Natural killer cell (primary cell): ENCODE results near the gene SMIM26. TPM values are rescaled to one million over a fixed set of nuclear protein-coding genes. Genes with fewer than 3 reads are reported as not detected.
"Not testable (repeated sequence)": the region's sequence is repeated elsewhere in the genome, so short reads cannot be mapped to it uniquely, and the experiment has no call there.

Experiments
- ATAC-seq, 3 donors: fragments of 150-1000 bp in 2 of 3; fragments of 200-7000 bp in 1 of 3; cut with Tn5 transposase; 1 replicate in 1 of 3; 2 replicates in 2 of 3; pipeline ENCODE4 v1.10.0; 2021; ENCODE audit warnings: mild to moderate bottlenecking in 2 of 3, moderate library complexity in 2 of 3
- DNase-seq, 2 donors: peaks; one replicate each; pipeline versions ENCODE4 v3.0.0 to v3.0.0-alpha.2; 2013 to 2021; ENCODE audit warnings: mixed read lengths in 1 of 2
- H3K27ac ChIP-seq: one replicate; pipeline ENCODE4 v1.5.1; 2013; ENCODE audit warnings: mild to moderate bottlenecking, low read length
- H3K27me3 ChIP-seq: one replicate; pipeline ENCODE4 v1.6.1; 2013; ENCODE audit warnings: low read length; ENCODE audit not compliant: control insufficient read depth, insufficient read depth
- H3K36me3 ChIP-seq: one replicate; pipeline ENCODE4 v1.6.1; 2013; ENCODE audit warnings: low read length; ENCODE audit not compliant: control insufficient read depth, insufficient read depth
- H3K4me1 ChIP-seq: one replicate; pipeline ENCODE4 v1.6.1; 2013; ENCODE audit warnings: low read length; ENCODE audit not compliant: control insufficient read depth, insufficient read depth
- H3K4me3 ChIP-seq: one replicate; pipeline ENCODE4 v1.5.1; 2013; ENCODE audit warnings: low read length
- H3K9me3 ChIP-seq: one replicate; pipeline ENCODE4 v1.6.1; 2013; ENCODE audit warnings: low read length; ENCODE audit not compliant: control insufficient read depth, insufficient read depth
- H3K27ac Mint-ChIP-seq, 2 donors: one replicate each; pipeline ENCODE4 v1.8.0; 2022; ENCODE audit warnings: mild to moderate bottlenecking in 2 of 2, mixed read lengths in 2 of 2, moderate library complexity in 1 of 2
- H3K27me3 Mint-ChIP-seq, 2 donors: one replicate each; pipeline ENCODE4 v1.8.0; 2022; ENCODE audit warnings: low read depth in 2 of 2, mixed read lengths in 2 of 2
- H3K36me3 Mint-ChIP-seq: one replicate; pipeline ENCODE4 v1.8.0; 2022; ENCODE audit warnings: mixed read lengths
- H3K4me1 Mint-ChIP-seq, 2 donors: one replicate each; pipeline ENCODE4 v1.8.0; 2022; ENCODE audit warnings: mixed read lengths in 2 of 2
- H3K4me3 Mint-ChIP-seq: one replicate; pipeline ENCODE4 v1.8.0; 2022; ENCODE audit warnings: mild to moderate bottlenecking, moderate library complexity, mixed read lengths
- H3K9me3 Mint-ChIP-seq, 2 donors: one replicate each; pipeline ENCODE4 v1.8.0; 2022; ENCODE audit warnings: mixed read lengths in 2 of 2
- WGBS: methylation state at CpG from one replicate; pipeline ENCODE4 v1.1.7; 2013; ENCODE audit warnings: missing lambda C conversion rate; ENCODE audit not compliant: insufficient coverage; 5-methylcytosine and 5-hydroxymethylcytosine counted together
- intact Hi-C: fragments of 100-400 bp; cut with micrococcal nuclease; formaldehyde crosslinking; loops from one replicate; pipeline ENCODE4 v1.14.2; 2022
- total RNA-seq, 4 donors: library from RNA; stranded (reverse); fragments of 120-200 nt in 1 of 4; gene quantifications; one replicate each; pipeline versions ENCODE4 v1.2.3 to v1.2.4, GENCODE V29; 2013 to 2022
- TF ChIP-seq, protein P1 (sequence below): fragments of 200-600 bp; IDR thresholded peaks from one replicate; pipeline ENCODE4 v1.8.0; 2022; ENCODE audit warnings: antibody characterized with exemption

SMIM26 gene
- 10 to 100 TPM; 38.6 to 48.8 (median 40.5) TPM for total RNA-seq
- total RNA-seq (2013): 82.0 TPM

- ATAC-seq: peak; percentile 98 to 99 (median 99)
- H3K4me3 ChIP-seq: peak within 1 kb of the TSS; percentile 59
- under 1% methylated on average over 51 of the region's 51 CpGs for WGBS
- DNase-seq: peak; percentile 90 to 97
- Mint-ChIP-seq H3K27ac (peak within 1 kb of the TSS; percentile 94 to 97), H3K36me3 (no peaks in the 10 kb centered on the region), H3K4me3 (peak within 1 kb of the TSS; percentile 98), H3K27me3 (no peaks in the 10 kb centered on the region), H3K4me1 (peaks cover 15 to 29% of the 10 kb centered on the region in 2 donors), H3K9me3 (no peaks in the 10 kb centered on the region)
- H3K36me3 ChIP-seq: peaks cover 7% of the 10 kb centered on the region
- no peaks in the 10 kb centered on the region for H3K27me3 ChIP-seq
- TF ChIP-seq, protein P1, sequence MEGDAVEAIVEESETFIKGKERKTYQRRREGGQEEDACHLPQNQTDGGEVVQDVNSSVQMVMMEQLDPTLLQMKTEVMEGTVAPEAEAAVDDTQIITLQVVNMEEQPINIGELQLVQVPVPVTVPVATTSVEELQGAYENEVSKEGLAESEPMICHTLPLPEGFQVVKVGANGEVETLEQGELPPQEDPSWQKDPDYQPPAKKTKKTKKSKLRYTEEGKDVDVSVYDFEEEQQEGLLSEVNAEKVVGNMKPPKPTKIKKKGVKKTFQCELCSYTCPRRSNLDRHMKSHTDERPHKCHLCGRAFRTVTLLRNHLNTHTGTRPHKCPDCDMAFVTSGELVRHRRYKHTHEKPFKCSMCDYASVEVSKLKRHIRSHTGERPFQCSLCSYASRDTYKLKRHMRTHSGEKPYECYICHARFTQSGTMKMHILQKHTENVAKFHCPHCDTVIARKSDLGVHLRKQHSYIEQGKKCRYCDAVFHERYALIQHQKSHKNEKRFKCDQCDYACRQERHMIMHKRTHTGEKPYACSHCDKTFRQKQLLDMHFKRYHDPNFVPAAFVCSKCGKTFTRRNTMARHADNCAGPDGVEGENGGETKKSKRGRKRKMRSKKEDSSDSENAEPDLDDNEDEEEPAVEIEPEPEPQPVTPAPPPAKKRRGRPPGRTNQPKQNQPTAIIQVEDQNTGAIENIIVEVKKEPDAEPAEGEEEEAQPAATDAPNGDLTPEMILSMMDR: no peak
- intact Hi-C loops: loop anchor here (1.0 kb wide), 3 partner anchors 21 to 100 kb away; partner anchors contain the start of genes DTD1, DZANK1, POLR3F and SEC23B
- H3K4me1 ChIP-seq: peaks cover 11% of the 10 kb centered on the region
- peak within 1 kb of the TSS; percentile 81 for H3K27ac ChIP-seq
- no peaks in the 10 kb centered on the region for H3K9me3 ChIP-seq
Measured at GRCh38 chr20:18566892-18567738, at the start of gene SMIM26. SMIM26 (plus strand) TSS chr20:18567432; CDS start chr20:18567479, 47 bp downstream.

DNA sequence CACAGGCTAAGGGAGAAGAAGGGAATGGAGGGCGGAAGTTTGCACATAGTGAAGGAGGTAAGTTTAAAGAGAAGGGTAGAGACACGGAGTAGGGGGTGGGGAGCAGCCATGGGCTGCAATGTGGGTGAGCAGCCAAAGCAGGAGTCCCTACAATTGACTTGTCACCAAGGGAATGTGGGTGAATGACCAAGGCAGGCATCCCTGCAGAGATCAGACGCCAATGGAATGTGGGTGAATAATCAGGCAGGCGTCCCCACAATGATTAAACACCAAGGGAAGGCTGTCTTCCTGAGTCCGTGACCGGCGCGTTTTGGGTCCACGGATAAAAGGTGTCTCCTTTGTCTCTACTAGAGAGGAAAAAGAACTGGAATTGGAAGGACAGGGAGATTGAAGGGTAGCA lies 45.2 kb upstream of the SMIM26 start:
- 96% methylated on average over 9 of the region's 9 CpGs for WGBS
- H3K4me1 Mint-ChIP-seq, H3K27ac Mint-ChIP-seq, H3K4me1 ChIP-seq, H3K4me3 Mint-ChIP-seq, intact Hi-C loops, H3K27ac ChIP-seq, H3K4me3 ChIP-seq, H3K27me3 Mint-ChIP-seq, H3K9me3 ChIP-seq, H3K9me3 Mint-ChIP-seq, ATAC-seq, H3K27me3 ChIP-seq, DNase-seq: not testable (repeated sequence)
- peaks cover 30% of the 10 kb centered on the region for H3K36me3 ChIP-seq
- H3K36me3 Mint-ChIP-seq: peaks cover 17% of the 10 kb centered on the region

DNA sequence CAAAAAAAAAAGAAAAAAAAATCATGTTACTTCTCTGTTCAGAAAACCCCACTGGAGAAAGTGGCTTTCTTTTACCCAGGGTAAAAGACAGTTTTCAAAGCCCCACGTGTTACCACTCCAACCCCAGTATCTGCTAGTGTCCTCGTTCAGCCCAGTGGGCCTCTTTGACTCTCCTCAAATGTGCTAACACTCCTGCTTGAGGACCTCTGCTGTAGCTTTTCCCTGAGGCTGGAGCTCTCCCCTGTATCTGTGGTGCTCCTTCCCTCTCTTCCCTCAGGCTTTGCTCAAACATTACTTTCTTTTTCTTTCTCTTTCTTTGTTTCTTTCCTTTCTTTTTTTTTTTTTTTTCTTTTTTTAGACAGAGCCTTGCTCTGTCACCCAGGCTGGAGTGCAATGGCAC lies 44.2 kb upstream of the SMIM26 start:
- intact Hi-C loops: no loop called here
- DNase-seq: no peak
- no peaks in the 10 kb centered on the region for H3K9me3 ChIP-seq
- H3K4me3 ChIP-seq: no peak overlapping the region
- Mint-ChIP-seq H3K9me3 (no peaks in the 10 kb centered on the region), H3K4me1 (no peaks in the 10 kb centered on the region), H3K27ac (no peak overlapping the region), H3K4me3 (no peak overlapping the region), H3K27me3 (no peaks in the 10 kb centered on the region), H3K36me3 (peaks cover 18% of the 10 kb centered on the region)
- no peak overlapping the region for H3K27ac ChIP-seq
- ATAC-seq: no peak
- no peaks in the 10 kb centered on the region for H3K27me3 ChIP-seq
- TF ChIP-seq, protein P1: no peak
- H3K36me3 ChIP-seq: peaks cover 40% of the 10 kb centered on the region
- WGBS: 89% methylated on average over 2 of the region's 2 CpGs
- H3K4me1 ChIP-seq: no peaks in the 10 kb centered on the region

DNA sequence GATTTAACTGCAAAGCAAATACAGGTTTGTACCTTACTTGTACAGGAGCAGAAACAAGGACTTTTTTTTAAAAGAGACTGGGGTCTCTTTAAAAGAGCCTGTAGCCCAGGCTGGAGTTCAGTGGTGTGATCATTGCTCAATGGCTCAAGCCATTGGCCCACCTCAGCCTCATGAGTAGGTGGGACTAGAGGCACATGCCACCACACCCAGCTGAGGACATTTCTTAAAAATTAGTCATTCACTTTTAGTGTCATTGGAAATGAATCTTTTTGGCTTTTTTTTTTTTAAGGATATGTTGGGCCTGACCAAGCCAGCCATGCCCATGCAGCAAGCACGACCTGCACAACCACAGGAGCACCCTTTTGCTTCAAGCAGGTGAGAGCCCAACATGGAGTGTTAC lies 42.6 kb upstream of the SMIM26 start:
- intact Hi-C loops: no loop called here
- peaks cover 32% of the 10 kb centered on the region for H3K36me3 Mint-ChIP-seq
- H3K4me1 Mint-ChIP-seq: no peaks in the 10 kb centered on the region
- Histone ChIP-seq H3K27me3 (no peaks in the 10 kb centered on the region), H3K4me1 (no peaks in the 10 kb centered on the region), H3K4me3 (no peak overlapping the region), H3K36me3 (peaks cover 53% of the 10 kb centered on the region), H3K27ac (no peak overlapping the region), H3K9me3 (no peaks in the 10 kb centered on the region)
- DNase-seq: no peak
- 100% methylated on average over 1 of the region's 1 CpG for WGBS
- no peaks in the 10 kb centered on the region for H3K27me3 Mint-ChIP-seq
- ATAC-seq: no peak
- TF ChIP-seq, protein P1: no peak
- no peaks in the 10 kb centered on the region for H3K9me3 Mint-ChIP-seq
- H3K4me3 Mint-ChIP-seq: no peak overlapping the region
- peak overlapping the region; percentile 6 to 27 for H3K27ac Mint-ChIP-seq

DNA sequence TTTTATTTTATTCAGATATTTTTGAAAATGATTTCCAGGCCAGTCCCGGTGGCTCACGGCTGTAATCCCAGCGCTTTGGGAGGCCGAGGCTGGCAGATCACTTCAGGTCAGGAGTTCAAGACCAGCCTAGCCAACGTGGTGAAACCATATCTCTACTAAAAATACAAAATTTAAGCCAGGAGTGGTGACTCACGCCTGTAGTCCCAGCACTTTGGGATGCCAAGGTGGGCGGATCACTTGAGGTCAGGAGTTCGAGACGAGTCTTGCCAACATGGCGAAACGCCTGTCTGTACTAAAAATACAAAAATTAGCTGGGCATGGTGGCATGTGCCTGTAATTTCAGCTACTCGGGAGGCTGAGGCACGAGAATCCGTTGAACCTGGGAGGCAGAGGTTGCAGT lies 40.5 kb upstream of the SMIM26 start:
- intact Hi-C loops, H3K9me3 ChIP-seq, H3K4me3 Mint-ChIP-seq, DNase-seq, H3K4me1 ChIP-seq, H3K27ac Mint-ChIP-seq, H3K27me3 ChIP-seq, H3K4me1 Mint-ChIP-seq, ATAC-seq, H3K9me3 Mint-ChIP-seq, H3K27me3 Mint-ChIP-seq, H3K27ac ChIP-seq, H3K4me3 ChIP-seq: not testable (repeated sequence)
- peaks cover 59% of the 10 kb centered on the region for H3K36me3 ChIP-seq
- WGBS: 89% methylated on average over 14 of the region's 14 CpGs
- H3K36me3 Mint-ChIP-seq: peaks cover 32% of the 10 kb centered on the region
